NCI-H187 treated with DMSO at 0.1 percent for 48 hours (cell line): ENCODE measurements around the gene FBXO9.

Source experiments
- DNase-seq: peaks from one replicate; lab custom pipeline; 2025; lab: John Stamatoyannopoulos, UW

The FBXO9 gene

DNA sequence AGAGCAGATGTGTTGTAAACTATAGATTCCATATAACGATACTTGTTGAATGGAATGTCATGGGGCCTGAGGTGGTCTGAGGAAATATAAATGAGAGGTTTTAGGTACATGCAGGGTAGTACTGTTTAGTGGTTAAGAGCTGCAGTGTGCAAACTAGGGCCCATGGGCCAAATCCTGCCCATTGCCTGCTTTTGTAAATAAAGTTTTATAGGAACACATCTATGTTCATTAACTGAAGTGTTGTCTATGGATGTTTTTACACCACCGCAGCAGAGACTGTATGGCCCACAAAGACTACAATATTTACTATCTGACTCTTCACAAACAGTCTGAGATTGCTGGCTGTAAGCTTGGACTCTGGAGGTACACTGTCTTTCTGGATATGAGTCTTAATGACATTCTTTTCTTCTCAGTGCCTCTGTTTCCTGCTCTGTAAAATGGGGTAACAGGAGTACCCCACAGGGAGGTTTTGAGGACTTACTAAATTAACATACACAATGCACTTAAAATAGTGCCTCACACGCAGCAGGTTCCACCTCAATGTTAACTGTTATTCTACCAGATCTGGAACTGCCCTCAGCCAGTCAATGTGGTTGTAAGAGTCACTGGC is 70.9 kb downstream of the FBXO9 start:
- no peak for DNase-seq

DNA sequence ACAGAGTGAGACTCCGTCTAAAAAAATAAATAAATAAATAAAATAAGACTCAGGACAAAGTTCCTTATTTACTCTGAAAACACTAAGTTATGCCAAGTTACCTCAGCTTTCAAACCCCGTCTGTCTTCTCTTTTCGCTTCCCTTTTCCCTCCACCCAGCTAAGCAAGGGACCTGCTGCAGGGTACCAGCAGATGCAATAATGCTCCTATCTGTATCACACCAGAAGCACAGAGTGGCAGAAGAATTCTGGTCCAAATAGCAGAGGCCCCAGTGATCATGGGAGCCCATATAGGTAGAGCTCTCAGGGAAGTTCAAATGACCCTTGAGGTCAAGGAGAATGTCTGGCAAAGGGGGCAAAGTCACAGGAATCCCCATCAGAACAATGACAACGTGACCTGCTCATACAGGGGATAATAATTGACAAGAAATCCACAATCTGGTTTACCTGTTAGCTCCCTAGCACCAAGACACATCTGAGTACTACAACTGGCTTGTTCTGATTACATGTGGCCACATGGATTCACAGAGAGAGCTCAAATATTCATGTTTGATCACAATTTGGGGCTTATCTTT is 74.7 kb downstream of the FBXO9 start:
- no peak for DNase-seq

- DNase-seq: no peak
Observed at GRCh38 chr6:53142810-53143209, 77.6 kb downstream of the FBXO9 start.

GRCh38 chr6:53143710-53144109 is 78.5 kb downstream of the FBXO9 start:
- DNase-seq: no peak

- no peak for DNase-seq
Observed at GRCh38 chr6:53144802-53145201, 79.6 kb downstream of the FBXO9 start.

DNA sequence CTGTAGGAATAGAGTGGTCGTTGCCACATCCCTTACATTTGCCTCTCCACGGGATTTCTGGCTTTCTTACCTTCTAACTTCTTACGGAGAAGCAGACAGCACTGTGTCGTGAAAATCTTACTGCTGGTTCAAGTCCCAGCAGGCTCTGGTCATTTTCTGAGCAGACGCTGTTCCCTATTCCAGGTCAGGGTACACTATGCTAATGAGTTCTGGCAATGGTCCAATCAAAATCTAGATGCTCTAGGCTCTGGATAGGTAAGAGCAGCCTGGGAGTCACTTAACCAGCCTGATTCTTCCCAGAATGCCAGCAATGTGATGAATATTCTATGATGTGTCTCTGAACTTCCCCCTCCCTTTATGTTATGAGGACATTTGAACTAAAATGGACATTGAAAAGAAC is 83.5 kb downstream of the FBXO9 start, which contains the start of gene GCM1:
TSS of gene GCM1 (minus strand) at position 158 of the 400 bp plus-strand sequence. CDS start 3,209 bp downstream, outside the sequence.
- DNase-seq: no peak
